HG02970 (cell line): ENCODE measurements around the gene STK39.
"Not testable (repeated sequence)": the region's sequence is repeated elsewhere in the genome, so short reads cannot be mapped to it uniquely, and the experiment has no call there.

ENCODE experiments used
- ATAC-seq: cut with Tn5 transposase; IDR thresholded peaks from one replicate; pipeline ENCODE4 v1.9.1; 2021; ENCODE audit warnings: mild to moderate bottlenecking, moderate library complexity, moderate number of reproducible peaks; ENCODE audit not compliant: unreplicated experiment, low FRiP score

Gene STK39

GRCh38 chr2:168143813-168144212 is 103.6 kb downstream of the STK39 start:
- ATAC-seq = no peak

DNA sequence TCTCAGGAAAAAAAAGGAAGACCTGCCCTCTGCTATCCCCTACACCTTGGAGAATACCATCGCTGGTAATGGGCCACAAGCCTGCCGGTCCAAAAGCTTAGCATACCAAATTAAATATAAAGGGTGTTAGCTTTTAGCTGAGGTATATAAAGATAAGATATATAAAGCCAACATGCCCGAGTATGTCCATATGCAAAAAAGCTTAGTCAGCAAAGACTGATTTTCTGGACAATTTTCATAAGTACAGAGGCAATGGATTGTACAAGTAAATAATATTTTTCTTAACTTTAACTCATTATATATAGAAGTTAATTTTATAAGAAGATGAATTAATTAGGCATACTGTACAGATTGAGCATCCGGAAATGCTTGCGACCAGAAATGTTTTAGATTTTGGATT is 106.5 kb downstream of the STK39 start:
- ATAC-seq = no peak

DNA sequence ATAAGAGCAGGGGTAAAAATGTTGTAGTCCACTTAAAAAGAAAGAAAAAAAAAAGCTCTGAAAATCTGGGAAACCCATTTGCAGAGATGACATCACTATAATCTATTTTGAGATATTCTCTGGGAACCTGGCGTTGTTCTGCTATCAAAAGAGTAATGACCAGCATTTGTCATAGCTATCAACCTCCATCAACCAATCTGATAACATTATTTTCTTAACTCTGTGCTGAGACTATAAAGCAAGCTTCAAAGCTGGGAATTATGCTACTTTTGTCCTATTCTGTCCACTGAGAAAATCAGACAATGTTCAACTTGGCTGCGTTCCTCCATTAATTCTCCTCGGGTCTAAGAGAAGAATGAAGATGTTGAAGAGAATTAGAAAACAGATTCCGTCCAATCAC is 107.5 kb downstream of the STK39 start:
- no peak for ATAC-seq

DNA sequence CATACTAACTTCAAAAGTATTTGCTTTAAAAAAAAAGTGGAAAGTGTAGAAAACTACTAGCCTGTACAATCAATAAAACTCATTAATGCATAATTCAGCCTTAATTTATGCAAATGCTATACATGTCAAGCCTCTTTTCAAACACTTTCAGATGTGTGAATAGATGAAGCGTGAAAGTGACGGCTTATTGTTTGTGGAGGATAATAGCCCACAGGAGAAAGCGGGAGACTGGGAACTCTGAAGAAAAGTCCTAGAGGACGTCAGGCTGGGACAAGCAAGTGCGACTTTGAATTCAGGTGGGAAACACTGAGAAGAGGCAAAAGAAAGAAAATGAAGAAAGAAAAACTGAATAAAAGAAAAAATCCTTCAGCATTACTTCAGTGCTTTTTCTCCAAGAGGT is 108.5 kb downstream of the STK39 start:
- ATAC-seq = no peak

GRCh38 chr2:168138374-168138773 is 109.0 kb downstream of the STK39 start:
- ATAC-seq = no peak

- no peak for ATAC-seq
Observed at GRCh38 chr2:168137510-168138180, 109.8 kb downstream of the STK39 start.

GRCh38 chr2:168136392-168136977 is 110.9 kb downstream of the STK39 start:
- no peak for ATAC-seq

DNA sequence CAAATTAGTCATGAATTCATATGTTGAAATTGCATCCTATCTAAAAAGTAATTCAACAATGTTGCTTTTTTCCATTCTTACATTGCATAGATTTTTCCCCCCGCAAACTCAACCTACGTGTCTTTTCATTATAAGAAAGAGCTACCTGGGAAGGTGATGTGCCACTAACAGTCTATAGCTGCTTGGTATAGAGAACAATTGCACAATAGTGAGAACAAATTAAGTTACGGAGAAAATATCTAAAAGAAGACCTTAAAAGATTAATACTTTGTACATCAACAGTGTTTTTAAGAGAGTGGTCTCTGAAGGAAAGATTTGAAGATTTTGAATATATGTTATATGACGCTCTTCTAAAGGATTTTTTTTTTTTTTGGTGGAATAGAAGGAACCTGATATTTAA is 111.8 kb downstream of the STK39 start:
- no peak for ATAC-seq

GRCh38 chr2:168135121-168135520 is 112.3 kb downstream of the STK39 start:
- no peak for ATAC-seq

- ATAC-seq = no peak
Observed at GRCh38 chr2:168134485-168134884, 112.9 kb downstream of the STK39 start.

- no peak for ATAC-seq
Observed at GRCh38 chr2:168132389-168132788, 115.0 kb downstream of the STK39 start.

DNA sequence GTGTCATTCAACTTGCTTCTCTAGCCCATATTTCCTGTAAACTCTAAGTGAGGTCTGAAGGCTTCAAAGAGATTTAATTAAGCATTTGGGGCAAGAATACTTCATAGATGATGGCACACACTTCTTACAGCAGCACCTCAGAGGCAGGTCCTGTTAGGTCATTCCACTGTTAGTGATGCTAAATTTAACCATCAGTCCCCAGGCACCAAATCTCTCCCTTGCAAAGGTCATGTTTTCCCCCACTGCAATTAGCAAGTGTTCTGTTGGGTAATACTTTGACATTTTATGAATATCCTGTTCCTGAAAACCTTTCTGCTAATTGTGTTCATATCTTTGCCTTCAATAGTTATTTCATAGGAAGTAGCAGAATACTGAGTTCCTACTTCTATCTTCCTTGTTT is 117.0 kb downstream of the STK39 start:
- no peak for ATAC-seq

DNA sequence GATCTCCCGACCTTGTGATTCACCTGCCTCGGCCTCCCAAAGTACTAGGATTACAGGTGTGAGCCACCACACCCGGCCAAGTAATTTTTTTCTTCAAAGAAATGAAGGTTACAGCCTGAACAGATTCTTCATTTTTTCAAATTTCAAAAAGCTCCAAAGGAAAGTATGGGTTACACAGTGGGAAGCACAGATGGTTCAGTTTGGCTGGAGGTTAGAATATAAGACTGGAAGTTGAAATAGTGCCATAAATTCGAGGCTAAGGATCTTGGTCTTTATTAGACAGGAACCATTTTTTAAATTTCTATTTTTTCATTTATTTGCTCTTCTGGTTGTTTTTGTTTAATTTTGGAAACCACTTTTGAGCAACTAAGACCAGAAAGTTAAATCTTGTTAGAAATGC is 120.0 kb downstream of the STK39 start:
- ATAC-seq = no peak

GRCh38 chr2:168122210-168122609 is 125.2 kb downstream of the STK39 start:
- ATAC-seq = not testable (repeated sequence)

GRCh38 chr2:168120730-168121129 is 126.7 kb downstream of the STK39 start:
- no peak for ATAC-seq

DNA sequence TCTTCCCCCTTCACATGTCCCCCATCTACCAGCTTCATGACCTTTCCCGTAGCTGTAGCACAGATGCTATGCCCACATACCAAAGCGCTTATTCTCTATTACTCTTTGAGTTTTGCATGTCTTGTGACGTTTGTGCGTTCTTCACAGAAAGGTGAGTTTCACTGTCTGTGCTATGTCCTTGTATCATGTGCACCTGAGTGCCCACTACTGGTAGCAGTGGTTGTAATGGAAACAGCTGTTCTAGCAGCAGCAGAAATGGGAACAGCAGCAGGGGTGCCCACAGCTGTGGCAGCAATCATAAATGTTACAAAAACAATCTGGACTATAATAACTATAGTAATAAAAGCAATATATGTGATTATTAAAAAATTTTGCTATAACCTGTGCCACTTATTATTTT is 127.1 kb downstream of the STK39 start:
- ATAC-seq = no peak

DNA sequence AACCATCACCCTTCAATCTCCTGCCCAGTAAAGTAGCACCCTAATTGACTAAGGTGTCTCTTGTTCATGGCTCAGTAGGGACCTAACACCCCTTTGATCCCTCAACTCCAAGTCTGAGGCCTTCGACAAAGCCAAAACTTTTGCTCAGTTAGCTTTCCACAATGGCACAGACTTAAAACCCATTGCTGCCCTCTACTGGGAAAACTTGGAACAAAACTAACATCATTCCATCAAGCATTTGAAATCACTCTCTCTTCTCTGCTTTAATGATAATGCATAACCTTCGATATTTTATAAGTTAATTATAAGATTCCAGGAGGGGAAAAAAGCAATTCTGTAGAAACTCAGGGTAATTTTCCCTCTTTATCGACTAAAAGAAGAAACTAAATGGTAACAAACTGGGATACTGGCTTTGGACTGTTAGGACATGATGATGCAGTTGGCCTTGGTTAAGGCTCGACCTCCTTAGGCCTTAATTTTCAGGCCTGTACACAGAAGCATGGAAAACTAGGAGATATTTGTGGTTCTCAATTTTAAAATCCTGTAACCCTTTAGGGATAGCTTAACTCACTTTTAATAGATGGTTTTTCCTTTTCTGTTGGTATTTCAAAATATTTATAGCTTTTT is 127.8 kb downstream of the STK39 start:
- no peak for ATAC-seq

DNA sequence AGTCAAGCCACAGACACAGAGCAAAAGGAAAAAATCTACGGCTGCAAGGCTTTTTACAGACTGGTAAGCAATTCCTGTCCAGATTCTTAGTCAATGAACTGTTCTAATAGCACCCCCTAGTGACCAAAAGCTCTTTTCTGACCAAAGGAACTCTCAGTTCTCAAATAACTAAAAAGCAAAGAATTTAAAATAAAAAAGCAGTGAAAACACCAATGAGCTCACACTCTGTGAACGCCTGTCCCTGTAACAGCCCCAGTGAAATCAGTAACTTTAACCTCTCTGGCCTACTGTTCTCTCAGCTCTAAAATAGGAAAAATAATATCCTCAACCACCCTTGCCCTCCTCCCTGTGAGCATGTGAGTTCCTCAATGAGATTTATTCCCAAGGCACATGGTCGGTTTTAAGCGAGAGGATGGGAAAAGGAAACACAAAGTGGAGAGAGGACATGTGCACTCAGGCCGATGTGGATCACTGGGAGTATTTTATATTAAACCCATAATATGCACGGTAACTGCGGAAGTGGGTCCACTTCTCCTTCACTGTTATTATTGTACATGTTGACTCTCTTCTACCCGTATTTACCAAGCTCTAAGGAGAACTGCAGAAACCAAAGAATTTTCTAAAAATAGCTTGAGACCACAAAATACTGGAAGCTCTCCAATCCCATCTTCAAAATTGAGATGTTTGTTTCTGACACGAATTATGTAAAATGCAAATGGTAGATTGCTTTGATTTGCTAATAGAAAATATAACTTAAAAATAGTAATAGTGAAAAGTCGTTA is 128.5 kb downstream of the STK39 start:
- no peak for ATAC-seq

GRCh38 chr2:168116448-168116847 is 130.9 kb downstream of the STK39 start:
- ATAC-seq = no peak

GRCh38 chr2:168114619-168115018 is 132.8 kb downstream of the STK39 start:
- no peak for ATAC-seq

- ATAC-seq = no peak
Observed at GRCh38 chr2:168114040-168114439, 133.4 kb downstream of the STK39 start.
